Measurements from ENCODE around the gene DDX55. TPM values are rescaled to one million over a fixed set of nuclear protein-coding genes. Genes with fewer than 3 reads are reported as not detected.
"Not testable (repeated sequence)": the region's sequence is repeated elsewhere in the genome, so short reads cannot be mapped to it uniquely, and the experiment has no call there.

DDX55 gene
- polyA plus RNA-seq, 3 donors = 6.6 to 32.9 (median 8.8) TPM

DNA sequence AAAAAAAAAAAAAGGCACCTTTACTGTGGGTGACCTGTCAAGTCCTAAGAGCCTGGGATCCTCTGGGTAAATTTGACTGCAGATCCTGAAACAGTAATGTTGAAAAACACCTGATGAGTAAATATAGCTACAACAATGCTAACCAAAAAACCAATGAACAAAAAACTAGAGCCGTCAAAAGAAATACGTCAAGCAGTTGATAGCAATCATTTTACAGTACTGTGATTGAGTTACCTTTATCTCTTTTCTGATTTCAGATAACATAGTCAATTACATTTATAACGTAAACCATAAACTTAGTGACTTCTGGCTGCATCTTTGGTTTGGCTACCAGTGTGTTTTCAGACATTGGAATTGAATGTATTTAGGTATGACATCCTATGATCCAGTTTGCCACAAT is 23.7 kb upstream of the DDX55 start:
- no CpG with 5 or more reads among the region's 3 CpGs for WGBS (ENCODE audit: insufficient coverage)
- Histone ChIP-seq H3K4me3 (replicated peaks in 1 of 3; ENCODE audit: low read depth in 2 of 3, low read length in 3 of 3) (no peak overlapping the region), H3K79me2 (ENCODE audit: insufficient read depth, low read length) (peaks cover 11% of the 10 kb centered on the region), H3K4me2 (replicated peaks; ENCODE audit: extremely low read depth, low read length, poor library complexity, severe bottlenecking) (no peak overlapping the region), H3K27ac (ENCODE audit: low read depth in 1 of 2, low read length in 2 of 2) (no peak overlapping the region), H3K36me3 (replicated peaks in 1 of 2; ENCODE audit: control insufficient read depth in 1 of 2, insufficient read depth in 2 of 2, low read length in 2 of 2) (no peaks in the 10 kb centered on the region), H2AFZ (ENCODE audit: insufficient read depth, low read depth, low read length, poor library complexity, severe bottlenecking) (no peak overlapping the region), H3K9me3 (replicated peaks in 1 of 2; ENCODE audit: control insufficient read depth in 1 of 2, insufficient read depth in 1 of 2, low read length in 2 of 2) (peaks cover 0 to 4% of the 10 kb centered on the region in 2 donors), H3K27me3 (ENCODE audit: control insufficient read depth in 2 of 2, insufficient read depth in 2 of 2, low read length in 2 of 2) (no peaks in the 10 kb centered on the region), H3K4me1 (ENCODE audit: control insufficient read depth in 1 of 2, insufficient read depth in 2 of 2, low read length in 2 of 2) (peaks cover 10 to 15% of the 10 kb centered on the region in 2 donors), H4K20me1 (ENCODE audit: insufficient read depth, low read length) (no peaks in the 10 kb centered on the region), H3K9ac (ENCODE audit: insufficient read depth, low read length, poor library complexity, severe bottlenecking) (no peak overlapping the region)
- peaks cover 13% of the 10 kb centered on the region for H3K4me1 Mint-ChIP-seq
- H3K9me3 Mint-ChIP-seq = peaks cover 0 to 4% (median 0%) of the 10 kb centered on the region in 7 donors
- DNase-seq = no peak
- TF ChIP-seq, protein P1, sequence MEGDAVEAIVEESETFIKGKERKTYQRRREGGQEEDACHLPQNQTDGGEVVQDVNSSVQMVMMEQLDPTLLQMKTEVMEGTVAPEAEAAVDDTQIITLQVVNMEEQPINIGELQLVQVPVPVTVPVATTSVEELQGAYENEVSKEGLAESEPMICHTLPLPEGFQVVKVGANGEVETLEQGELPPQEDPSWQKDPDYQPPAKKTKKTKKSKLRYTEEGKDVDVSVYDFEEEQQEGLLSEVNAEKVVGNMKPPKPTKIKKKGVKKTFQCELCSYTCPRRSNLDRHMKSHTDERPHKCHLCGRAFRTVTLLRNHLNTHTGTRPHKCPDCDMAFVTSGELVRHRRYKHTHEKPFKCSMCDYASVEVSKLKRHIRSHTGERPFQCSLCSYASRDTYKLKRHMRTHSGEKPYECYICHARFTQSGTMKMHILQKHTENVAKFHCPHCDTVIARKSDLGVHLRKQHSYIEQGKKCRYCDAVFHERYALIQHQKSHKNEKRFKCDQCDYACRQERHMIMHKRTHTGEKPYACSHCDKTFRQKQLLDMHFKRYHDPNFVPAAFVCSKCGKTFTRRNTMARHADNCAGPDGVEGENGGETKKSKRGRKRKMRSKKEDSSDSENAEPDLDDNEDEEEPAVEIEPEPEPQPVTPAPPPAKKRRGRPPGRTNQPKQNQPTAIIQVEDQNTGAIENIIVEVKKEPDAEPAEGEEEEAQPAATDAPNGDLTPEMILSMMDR (IDR thresholded peaks at IDR 0.05) = no peak
- no peak overlapping the region for H3K27ac Mint-ChIP-seq
- H3K27me3 Mint-ChIP-seq (ENCODE audit: low read depth in 3 of 3) = peaks cover 5 to 8% (median 7%) of the 10 kb centered on the region in 3 donors
- H3K36me3 Mint-ChIP-seq = peaks cover 1 to 3% of the 10 kb centered on the region in 2 donors
- intact Hi-C loops (cut with micrococcal nuclease) = no loop called here
- no peak overlapping the region for H3K4me3 Mint-ChIP-seq

DNA sequence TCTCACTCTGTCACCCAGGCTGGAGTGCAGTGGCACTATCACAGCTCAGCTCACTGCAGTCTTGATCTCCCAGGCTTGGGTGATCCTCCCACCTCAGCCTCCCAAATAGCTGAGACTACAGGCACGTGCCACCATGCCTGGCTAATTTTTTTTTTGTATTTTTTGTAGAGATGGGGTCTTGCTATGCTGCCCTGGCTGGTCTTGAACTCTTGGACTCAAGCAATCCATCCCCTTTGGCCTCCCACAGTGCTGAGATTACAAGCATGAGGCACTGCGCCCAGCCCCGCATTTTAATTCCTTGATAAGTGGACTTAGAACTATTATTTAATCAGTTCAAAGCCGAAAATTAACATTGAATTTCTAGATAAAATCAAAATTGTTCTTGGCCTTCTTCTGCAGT is 23.1 kb upstream of the DDX55 start:
- H4K20me1 ChIP-seq (ENCODE audit: insufficient read depth, low read length); H3K4me3 ChIP-seq (replicated peaks in 1 of 3; ENCODE audit: low read depth in 2 of 3, low read length in 3 of 3); DNase-seq; H3K36me3 ChIP-seq (replicated peaks in 1 of 2; ENCODE audit: control insufficient read depth in 1 of 2, insufficient read depth in 2 of 2, low read length in 2 of 2); H3K27ac Mint-ChIP-seq; H3K9ac ChIP-seq (ENCODE audit: insufficient read depth, low read length, poor library complexity, severe bottlenecking); H3K9me3 ChIP-seq (replicated peaks in 1 of 2; ENCODE audit: control insufficient read depth in 1 of 2, insufficient read depth in 1 of 2, low read length in 2 of 2); intact Hi-C loops (cut with micrococcal nuclease); H3K4me2 ChIP-seq (replicated peaks; ENCODE audit: extremely low read depth, low read length, poor library complexity, severe bottlenecking); H2AFZ ChIP-seq (ENCODE audit: insufficient read depth, low read depth, low read length, poor library complexity, severe bottlenecking); H3K27me3 ChIP-seq (ENCODE audit: control insufficient read depth in 2 of 2, insufficient read depth in 2 of 2, low read length in 2 of 2); H3K36me3 Mint-ChIP-seq; H3K27ac ChIP-seq (ENCODE audit: low read depth in 1 of 2, low read length in 2 of 2); H3K9me3 Mint-ChIP-seq; H3K27me3 Mint-ChIP-seq (ENCODE audit: low read depth in 3 of 3); H3K4me3 Mint-ChIP-seq: not testable (repeated sequence)
- Histone ChIP-seq H3K79me2 (ENCODE audit: insufficient read depth, low read length) (peaks cover 17% of the 10 kb centered on the region), H3K4me1 (ENCODE audit: control insufficient read depth in 1 of 2, insufficient read depth in 2 of 2, low read length in 2 of 2) (peaks cover 14 to 19% of the 10 kb centered on the region in 2 donors)
- no CpG with 5 or more reads among the region's 4 CpGs for WGBS (ENCODE audit: insufficient coverage)
- peaks cover 16% of the 10 kb centered on the region for H3K4me1 Mint-ChIP-seq
